ENCODE results near the gene GAREM1. TPM values are rescaled to one million over a fixed set of nuclear protein-coding genes. Genes with fewer than 3 reads are reported as not detected.

The GAREM1 gene
- total and polyA plus RNA-seq, 2 of the 8 experiments (the other 6 are each of a cell fraction or from before 2014, with no cell fraction given), result 3.6 to 9.2 TPM

DNA sequence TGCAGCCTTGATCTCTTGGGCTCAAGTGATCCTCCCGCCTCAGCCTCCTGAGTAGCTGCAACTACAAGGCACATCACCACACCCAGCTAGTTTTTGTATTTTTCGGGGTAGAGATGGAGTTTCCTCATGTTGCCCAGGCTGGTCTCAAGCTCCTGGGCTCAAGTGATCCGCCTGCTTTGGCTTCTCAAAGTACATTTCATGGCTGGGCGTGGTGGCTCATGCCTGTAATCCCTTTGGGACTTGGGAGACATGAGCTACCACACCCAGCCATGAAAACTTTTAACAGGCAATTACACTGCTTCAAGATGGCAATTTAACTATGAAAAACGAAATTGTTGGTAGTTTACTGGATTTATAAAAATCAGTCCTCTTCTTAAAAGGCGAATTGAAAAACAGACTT lies 211.1 kb downstream of the GAREM1 start:
- no peak for DNase-seq (ENCODE audit: low read depth in 1 of 2, low spot score in 2 of 2)
- no peak overlapping the region for H3K27ac ChIP-seq (ENCODE audit: low read depth, low read length)
- no peaks in the 10 kb centered on the region for H3K23me2 ChIP-seq (ENCODE audit: low read depth, low read length)
- no peak overlapping the region for H2BK20ac ChIP-seq (ENCODE audit: low read length)
- no peak overlapping the region for H3K23ac ChIP-seq (ENCODE audit: insufficient read length)
- no peak overlapping the region for H3K9ac ChIP-seq (replicated peaks in 1 of 4; ENCODE audit: extremely low read depth in 1 of 4, low read depth in 3 of 4, low read length in 3 of 4)
- no peak overlapping the region for H3K4ac ChIP-seq (replicated peaks; ENCODE audit: insufficient read length, low read depth, low read length)
- H3K4me1 ChIP-seq (replicated peaks in 1 of 4; ENCODE audit: control insufficient read depth in 3 of 4, insufficient read depth in 4 of 4, low read length in 3 of 4), result no peaks in the 10 kb centered on the region
- POLR2A ChIA-PET (ENCODE audit: partially characterized antibody), result interaction anchor here (0.7 kb wide), 1 partner anchor 58 kb away, joined by 3 read pairs; no protein-coding TSS in a partner anchor
- WGBS, 2 experiments (ENCODE audit: extremely low coverage in 1 of 2, insufficient coverage in 1 of 2, insufficient read length in 1 of 2, insufficient replicate concordance in 2 of 2, low coverage in 1 of 2, low lambda C conversion rate in 2 of 2, missing lambda C conversion rate in 1 of 2), result 84% methylated on average over 6 of the region's 6 CpGs; no CpG with 5 or more reads in 1 of the 2 experiments
- no peak overlapping the region for H2BK15ac ChIP-seq (ENCODE audit: low read length)
- no peaks in the 10 kb centered on the region for H3K9me3 ChIP-seq (ENCODE audit: insufficient read depth in 2 of 2, low read depth in 1 of 2, low read length in 1 of 2)
- no peak overlapping the region for H2AFZ ChIP-seq (ENCODE audit: low read length)
- no peak for TF ChIP-seq CREB1 (IDR thresholded peaks at IDR 0.05)
- TF ChIP-seq BCL11A (IDR thresholded peaks at IDR 0.05; ENCODE audit: low read depth in 2 of 2, low read length in 2 of 2), result no peak
- no peak for TF ChIP-seq FOSL1 (IDR thresholded peaks at IDR 0.05; ENCODE audit: insufficient read depth, low read depth, low read length)
- TF ChIP-seq MAFK (IDR thresholded peaks at IDR 0.05; ENCODE audit: low read depth, low read length), result no peak
- no peak for TF ChIP-seq HDAC6 (IDR thresholded peaks at IDR 0.05; ENCODE audit: low read depth, low read length)
- no peak for TF ChIP-seq PHF8 (conservative IDR thresholded peaks at IDR 0.05; ENCODE audit: low read depth, low read length)
- TF ChIP-seq YY1 (IDR thresholded peaks at IDR 0.05; ENCODE audit: low read depth, low read length), result no peak
- no peak for TF ChIP-seq NRF1 (IDR thresholded peaks at IDR 0.05; ENCODE audit: low read depth, low read length)
- TF ChIP-seq BACH1 (IDR thresholded peaks at IDR 0.05; ENCODE audit: low read length), result no peak
- no peak for TF ChIP-seq JUND (IDR thresholded peaks at IDR 0.05; ENCODE audit: low read length)
- no peak for TF ChIP-seq ZNF274 (IDR thresholded peaks at IDR 0.05; ENCODE audit: borderline replicate concordance, extremely low read depth, low read length)
- no peaks in the 10 kb centered on the region for H3K79me2 ChIP-seq (ENCODE audit: control insufficient read depth in 1 of 2, insufficient read depth in 2 of 2, low read length in 2 of 2)
- H3K4me2 ChIP-seq (ENCODE audit: insufficient read depth in 1 of 2, low read depth in 2 of 2, low read length in 2 of 2), result no peak overlapping the region
- no peaks in the 10 kb centered on the region for H4K20me1 ChIP-seq (replicated peaks in 1 of 2; ENCODE audit: control insufficient read depth in 1 of 2, insufficient read depth in 2 of 2, low read length in 2 of 2)
- no peak overlapping the region for H2BK12ac ChIP-seq (ENCODE audit: low read depth, low read length)
- no peak overlapping the region for H3K14ac ChIP-seq (ENCODE audit: insufficient read length)
- no peak overlapping the region for H3K56ac ChIP-seq (replicated peaks; ENCODE audit: insufficient read length, low read depth, low read length)
- no peaks in the 10 kb centered on the region for H3K36me3 ChIP-seq (ENCODE audit: control insufficient read depth in 2 of 4, insufficient read depth in 4 of 4, low read length in 3 of 4)
- H3K4me3 ChIP-seq (ENCODE audit: extremely low read depth in 1 of 4, insufficient read depth in 2 of 4, low read depth in 3 of 4, low read length in 4 of 4), result no peak overlapping the region
- CTCF ChIA-PET (ENCODE audit: partially characterized antibody), result interaction anchor here (0.6 to 3.1 kb wide), 8 partner anchors 9 to 306 kb away, joined by 3 to 49 read pairs (median 6); no protein-coding TSS in a partner anchor
- H3K18ac ChIP-seq (ENCODE audit: extremely low read depth, low read length), result no peak overlapping the region
- H3K27me3 ChIP-seq (replicated peaks in 1 of 4; ENCODE audit: control insufficient read depth in 3 of 4, extremely low read depth in 1 of 4, insufficient read depth in 3 of 4, low read length in 3 of 4), result no peaks in the 10 kb centered on the region; a peak in 1 of 7 replicates
- H4K5ac ChIP-seq (ENCODE audit: insufficient read length, low read depth, low read length), result no peak overlapping the region
- H2BK120ac ChIP-seq (replicated peaks; ENCODE audit: low read depth, low read length), result no peak overlapping the region
- FAIRE-seq, result no peak
- no peak overlapping the region for H4K91ac ChIP-seq (replicated peaks; ENCODE audit: insufficient read length, low read length)
- H3K79me1 ChIP-seq (ENCODE audit: low read depth, low read length), result no peaks in the 10 kb centered on the region
- H4K8ac ChIP-seq (ENCODE audit: extremely low read depth, insufficient read depth, low read length), result no peak overlapping the region
- H2BK5ac ChIP-seq (ENCODE audit: low read depth, low read length), result no peak overlapping the region
- no peak overlapping the region for H2AK5ac ChIP-seq (ENCODE audit: low read depth, low read length)

Data from H1 (cell line).